Esophagus muscularis mucosa (tissue), 4 donors: Measurements from ENCODE around the gene CORO2B. TPM values are rescaled to one million over a fixed set of nuclear protein-coding genes. Genes with fewer than 3 reads are reported as not detected.

ENCODE experiments used
- DNase-seq: peaks from one replicate; pipeline ENCODE4 v3.0.0-alpha.2; 2017; ENCODE audit errors: extremely low spot score
- H3K27ac ChIP-seq, 4 donors: fragments of 200-600 bp; sonication (generic); replicated peaks in 1 of 4; 1 replicate in 3 of 4; 2 replicates in 1 of 4; pipeline ENCODE4 v1.5.1; 2016 to 2019; ENCODE audit warnings: mild to moderate bottlenecking in 1 of 4
- H3K27me3 ChIP-seq, 4 donors: fragments of 200-600 bp; sonication (generic); one replicate each; pipeline versions ENCODE4 v1.5.1 to v1.6.0; 2016 to 2019
- H3K36me3 ChIP-seq, 4 donors: fragments of 200-600 bp; sonication (generic); one replicate each; pipeline ENCODE4 v1.5.1; 2016 to 2019
- H3K4me1 ChIP-seq, 4 donors: fragments of 200-600 bp; sonication (generic); one replicate each; pipeline ENCODE4 v1.5.1; 2016 to 2019
- H3K4me3 ChIP-seq, 4 donors: fragments of 200-600 bp; sonication (generic); 1 replicate in 2 of 4; 2 replicates in 2 of 4; pipeline ENCODE4 v1.5.1; 2016 to 2019; ENCODE audit warnings: mild to moderate bottlenecking in 4 of 4, moderate library complexity in 1 of 4
- H3K9me3 ChIP-seq, 4 donors: fragments of 200-600 bp; sonication (generic); 1 replicate in 3 of 4; 2 replicates in 1 of 4; pipeline ENCODE4 v1.5.1; 2016 to 2019
- EP300 ChIP-seq: sonication (generic); formaldehyde crosslinking; IDR thresholded peaks from one replicate; pipeline ENCODE4 v1.6.1; 2017; ENCODE audit warnings: antibody characterized with exemption
- POLR2A ChIP-seq: fragments of 450-650 bp; IDR thresholded peaks from one replicate; pipeline ENCODE4 v1.6.1; 2017; ENCODE audit warnings: antibody characterized with exemption, moderate library complexity, mild to moderate bottlenecking, low read depth
- POLR2AphosphoS5 ChIP-seq, 2 donors: sonication (generic); formaldehyde crosslinking; IDR thresholded peaks; one replicate each; pipeline ENCODE4 v1.6.1; 2017; ENCODE audit warnings: antibody characterized with exemption in 2 of 2
- WGBS: methylation state at CpG from one replicate; pipeline ENCODE4 v1.1.5; 2018; 5-methylcytosine and 5-hydroxymethylcytosine counted together
- intact Hi-C: fragments of 100-400 bp; cut with DNase I; formaldehyde crosslinking; loops from one replicate; pipeline ENCODE4 v1.15.1; 2023
- total RNA-seq, 4 donors: library from RNA; depleted of rRNA; stranded (reverse); fragments of >200 nt; gene quantifications; one replicate each; pipeline versions ENCODE4 v1.1.0 to v1.2.1, GENCODE V29; 2016
- TF ChIP-seq, protein P1 (sequence below), 3 experiments: fragments of 200-600 bp in 2 of 3; fragments of 450-650 bp in 1 of 3; sonication (generic) in 2 of 3; IDR thresholded peaks; one replicate each; pipeline ENCODE4 v1.5.1; 2017 to 2019; ENCODE audit warnings: antibody characterized with exemption in 3 of 3, mild to moderate bottlenecking in 2 of 3, moderate library complexity in 1 of 3

The CORO2B gene
- total RNA-seq, 4 donors from 2014 or later = 5.8 to 12.2 (median 7.5) TPM

DNA sequence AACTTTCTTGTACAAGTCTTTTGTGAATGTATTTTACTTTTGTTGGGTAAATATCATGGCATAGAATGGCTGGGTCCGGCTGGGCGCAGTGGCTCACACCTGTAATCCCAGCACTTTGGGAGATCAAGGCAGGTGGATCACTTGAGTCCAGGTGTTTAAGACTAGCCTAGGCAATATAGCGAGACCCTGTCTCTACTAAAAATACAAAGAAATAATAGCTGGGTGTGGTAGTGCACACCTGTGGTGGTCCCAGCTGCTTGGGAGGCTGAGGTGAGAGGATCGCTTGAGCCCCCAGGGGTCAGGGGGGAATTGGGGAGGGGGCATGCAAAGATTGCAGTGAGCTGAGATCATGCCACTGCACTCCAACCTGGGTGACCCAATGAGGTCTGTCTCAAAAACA, 189.0 kb downstream of the CORO2B start:
- H3K36me3 ChIP-seq = no peaks in the 10 kb centered on the region
- intact Hi-C loops = no loop called here
- no peaks in the 10 kb centered on the region for H3K4me1 ChIP-seq
- no peak overlapping the region for H3K4me3 ChIP-seq
- no peak overlapping the region for H3K27ac ChIP-seq
- TF ChIP-seq, protein P1, sequence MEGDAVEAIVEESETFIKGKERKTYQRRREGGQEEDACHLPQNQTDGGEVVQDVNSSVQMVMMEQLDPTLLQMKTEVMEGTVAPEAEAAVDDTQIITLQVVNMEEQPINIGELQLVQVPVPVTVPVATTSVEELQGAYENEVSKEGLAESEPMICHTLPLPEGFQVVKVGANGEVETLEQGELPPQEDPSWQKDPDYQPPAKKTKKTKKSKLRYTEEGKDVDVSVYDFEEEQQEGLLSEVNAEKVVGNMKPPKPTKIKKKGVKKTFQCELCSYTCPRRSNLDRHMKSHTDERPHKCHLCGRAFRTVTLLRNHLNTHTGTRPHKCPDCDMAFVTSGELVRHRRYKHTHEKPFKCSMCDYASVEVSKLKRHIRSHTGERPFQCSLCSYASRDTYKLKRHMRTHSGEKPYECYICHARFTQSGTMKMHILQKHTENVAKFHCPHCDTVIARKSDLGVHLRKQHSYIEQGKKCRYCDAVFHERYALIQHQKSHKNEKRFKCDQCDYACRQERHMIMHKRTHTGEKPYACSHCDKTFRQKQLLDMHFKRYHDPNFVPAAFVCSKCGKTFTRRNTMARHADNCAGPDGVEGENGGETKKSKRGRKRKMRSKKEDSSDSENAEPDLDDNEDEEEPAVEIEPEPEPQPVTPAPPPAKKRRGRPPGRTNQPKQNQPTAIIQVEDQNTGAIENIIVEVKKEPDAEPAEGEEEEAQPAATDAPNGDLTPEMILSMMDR (IDR thresholded peaks at IDR 0.05) = no peak
- TF ChIP-seq POLR2A (no peak), POLR2AphosphoS5 (IDR thresholded peaks at IDR 0.05) (no peak), EP300 (no peak)
- DNase-seq = peak; percentile 89
- WGBS = 67% methylated on average over 4 of the region's 4 CpGs
- no peaks in the 10 kb centered on the region for H3K27me3 ChIP-seq
- H3K9me3 ChIP-seq = no peaks in the 10 kb centered on the region

DNA sequence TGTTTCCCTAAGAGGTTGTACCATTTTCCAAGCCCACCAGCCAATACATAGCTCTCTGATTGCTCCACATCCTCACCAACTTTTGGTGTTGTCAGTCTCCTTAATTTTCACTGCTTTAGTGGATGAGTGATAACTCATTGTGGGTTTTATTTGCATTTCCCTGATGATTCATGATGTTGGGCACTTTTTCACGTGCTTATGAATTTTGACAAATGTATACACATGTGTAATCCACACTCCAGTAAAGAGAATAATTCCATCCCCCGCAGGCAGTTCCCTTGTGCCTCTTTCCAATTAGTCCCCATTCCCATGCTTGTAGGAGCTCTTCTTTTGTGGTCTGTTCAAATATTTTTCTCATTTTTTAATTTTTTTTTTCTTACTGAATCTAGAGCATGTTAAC, 189.5 kb downstream of the CORO2B start:
- intact Hi-C loops = no loop called here
- H3K27ac ChIP-seq = no peak overlapping the region
- no peaks in the 10 kb centered on the region for H3K4me1 ChIP-seq
- no peak overlapping the region for H3K4me3 ChIP-seq
- H3K27me3 ChIP-seq = no peaks in the 10 kb centered on the region
- H3K36me3 ChIP-seq = no peaks in the 10 kb centered on the region
- 53% methylated on average over 2 of the region's 2 CpGs for WGBS
- no peak for DNase-seq
- no peak for TF ChIP-seq POLR2AphosphoS5 (IDR thresholded peaks at IDR 0.05)
- TF ChIP-seq EP300 = no peak
- TF ChIP-seq, protein P1 (IDR thresholded peaks at IDR 0.05) = no peak
- TF ChIP-seq POLR2A = no peak
- no peaks in the 10 kb centered on the region for H3K9me3 ChIP-seq

DNA sequence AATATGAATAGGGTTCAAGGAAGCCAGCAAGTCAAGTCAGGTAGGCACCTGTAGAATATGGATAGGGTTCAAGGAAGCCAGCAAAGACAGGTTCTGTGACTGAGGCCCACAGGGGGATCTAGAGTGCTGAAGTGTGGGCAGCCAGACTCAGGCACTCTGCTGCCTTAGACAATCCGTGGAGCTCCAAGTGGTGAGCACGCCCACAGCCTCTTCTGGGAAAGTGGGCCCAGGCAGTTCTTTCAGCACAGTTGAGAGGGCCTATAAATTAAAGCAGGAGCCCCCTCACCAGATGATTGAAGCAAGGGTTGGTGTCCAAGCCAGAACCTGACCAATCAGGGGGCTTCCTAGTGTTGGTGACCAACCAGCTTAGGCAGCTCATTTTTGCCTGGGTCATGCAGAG, 190.9 kb downstream of the CORO2B start:
- no peaks in the 10 kb centered on the region for H3K27me3 ChIP-seq
- no peak overlapping the region for H3K27ac ChIP-seq
- H3K9me3 ChIP-seq = no peaks in the 10 kb centered on the region
- H3K4me1 ChIP-seq = peaks cover 0 to 3% (median 1%) of the 10 kb centered on the region in 4 donors
- WGBS = 100% methylated on average over 1 of the region's 2 CpGs
- H3K36me3 ChIP-seq = no peaks in the 10 kb centered on the region
- no peak for DNase-seq
- intact Hi-C loops = no loop called here
- TF ChIP-seq POLR2AphosphoS5 (IDR thresholded peaks at IDR 0.05) (no peak), EP300 (no peak), POLR2A (no peak)
- TF ChIP-seq, protein P1 (IDR thresholded peaks at IDR 0.05) = no peak
- no peak overlapping the region for H3K4me3 ChIP-seq

DNA sequence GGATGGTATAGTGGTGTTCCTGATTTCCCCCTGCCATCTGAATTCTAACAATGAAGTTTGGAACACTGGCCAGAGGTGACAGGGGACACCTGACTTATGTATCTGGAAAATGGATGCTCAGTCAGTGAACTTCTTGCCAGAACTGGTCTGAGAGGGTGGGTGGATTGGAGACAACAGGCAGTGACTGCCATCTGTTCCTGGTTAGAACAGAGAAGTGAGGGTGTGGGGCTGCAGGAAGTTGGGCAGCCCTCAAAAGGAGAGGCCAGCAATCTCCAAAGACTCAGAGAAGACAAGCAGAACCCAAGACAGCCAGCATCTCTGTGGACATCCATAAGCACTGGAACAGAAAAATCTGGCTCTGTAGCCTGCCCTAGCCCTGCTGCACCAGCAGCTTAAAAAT, 191.4 kb downstream of the CORO2B start:
- H3K4me3 ChIP-seq = no peak overlapping the region
- peaks cover 0 to 8% (median 6%) of the 10 kb centered on the region in 4 donors for H3K4me1 ChIP-seq
- TF ChIP-seq POLR2A (no peak), EP300 (no peak), POLR2AphosphoS5 (IDR thresholded peaks at IDR 0.05) (no peak)
- TF ChIP-seq, protein P1 (IDR thresholded peaks at IDR 0.05) = no peak
- no peak for DNase-seq
- no peaks in the 10 kb centered on the region for H3K9me3 ChIP-seq
- H3K27me3 ChIP-seq = no peaks in the 10 kb centered on the region
- intact Hi-C loops = no loop called here
- H3K27ac ChIP-seq = no peak overlapping the region
- H3K36me3 ChIP-seq = no peaks in the 10 kb centered on the region

DNA sequence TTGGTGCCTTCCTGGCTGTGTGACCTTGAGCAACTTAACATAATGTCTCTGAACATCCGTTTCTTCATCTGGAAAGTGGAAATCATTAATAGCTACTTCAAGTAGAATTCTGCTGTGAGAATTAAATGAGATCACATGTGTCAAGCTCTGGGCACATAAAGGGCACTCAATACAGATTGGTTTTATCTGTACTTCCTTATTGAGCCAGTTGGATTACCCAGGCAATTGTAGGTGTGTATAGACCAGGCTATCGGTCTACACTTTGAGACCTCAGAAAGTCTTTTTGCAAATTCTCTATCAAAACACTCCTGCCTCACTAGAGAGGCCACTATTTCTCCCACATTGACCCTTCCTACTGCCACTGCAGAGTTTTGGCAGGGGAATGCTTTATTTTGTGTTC, 194.2 kb downstream of the CORO2B start:
- no peak for DNase-seq
- Histone ChIP-seq H3K36me3 (peaks cover 0 to 9% (median 3%) of the 10 kb centered on the region in 4 donors), H3K4me3 (no peak overlapping the region), H3K4me1 (peaks cover 16 to 24% (median 24%) of the 10 kb centered on the region in 4 donors), H3K27me3 (no peaks in the 10 kb centered on the region), H3K27ac (no peak overlapping the region), H3K9me3 (no peaks in the 10 kb centered on the region)
- 85% methylated on average over 2 of the region's 2 CpGs for WGBS
- no peak for TF ChIP-seq POLR2AphosphoS5 (IDR thresholded peaks at IDR 0.05)
- TF ChIP-seq, protein P1 (IDR thresholded peaks at IDR 0.05) = no peak
- no peak for TF ChIP-seq EP300
- TF ChIP-seq POLR2A = no peak
- intact Hi-C loops = no loop called here
